Hematopoietic multipotent progenitor cell treated with erythropoietin and hydrocortisone succinate and interleukin-3 and kit ligand, for 4 days (in vitro differentiated cells): ENCODE measurements around the gene ASTN1.

Experiments
- DNase-seq: peaks from one replicate; pipeline ENCODE4 v3.0.0-alpha.2; 2015

The ASTN1 gene

DNA sequence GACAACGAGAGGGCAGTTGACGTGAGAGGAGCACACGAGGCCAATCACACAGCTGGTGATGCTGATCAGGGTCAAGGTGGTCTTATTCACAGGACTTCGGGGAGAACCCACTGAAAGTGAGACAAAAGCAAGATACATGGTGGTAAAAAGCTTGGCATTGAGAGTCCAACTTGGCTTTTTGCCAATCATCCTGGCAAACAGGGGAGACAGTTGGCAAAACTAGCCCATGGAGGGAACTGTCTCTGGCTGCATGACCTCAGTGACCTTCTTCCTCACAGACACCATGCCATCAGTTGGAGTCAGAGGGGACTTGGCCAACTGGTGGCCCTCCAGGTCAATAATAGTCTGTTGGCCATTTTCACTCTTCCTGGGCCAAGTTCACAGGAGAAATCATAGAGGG is 139.9 kb downstream of the ASTN1 start:
- DNase-seq, result no peak

DNA sequence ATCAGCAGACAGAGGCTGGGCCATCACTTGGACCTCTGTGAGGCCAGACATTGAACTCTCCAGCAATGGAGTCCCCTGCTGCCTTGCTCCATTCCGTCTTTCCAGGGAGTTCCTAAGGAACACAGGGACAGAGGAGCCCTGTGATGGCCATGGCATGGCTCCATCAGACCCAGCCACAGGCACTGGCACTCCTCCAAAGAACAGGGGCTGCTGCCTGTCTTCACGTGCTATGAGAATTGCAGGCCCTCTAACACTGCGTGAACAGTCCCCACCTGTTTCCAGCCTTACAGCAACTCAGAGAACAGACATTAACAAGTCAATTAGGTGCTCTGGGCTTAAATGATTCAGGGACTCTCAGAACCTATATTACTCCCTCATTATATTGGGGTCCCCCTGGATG is 140.8 kb downstream of the ASTN1 start:
- DNase-seq, result no peak

DNA sequence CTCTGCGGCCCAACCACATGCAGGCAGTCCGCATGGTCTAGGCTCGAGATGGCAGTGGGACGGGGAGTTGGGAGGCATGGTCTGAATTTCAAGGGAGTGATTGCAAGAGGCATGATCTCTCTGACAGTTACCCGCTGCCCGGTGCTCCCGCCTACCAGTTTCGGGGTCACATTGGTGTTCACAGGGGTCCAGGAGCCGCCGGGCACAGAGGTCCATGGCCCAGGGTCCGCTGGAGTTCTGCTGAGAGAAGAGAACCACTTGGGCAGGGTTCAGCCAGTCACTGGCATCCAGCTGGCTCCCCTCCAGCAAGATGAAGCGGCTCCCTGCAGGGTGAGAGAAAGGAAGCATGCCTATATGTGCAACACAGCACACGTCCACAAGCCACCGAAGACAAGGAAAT is 141.3 kb downstream of the ASTN1 start:
- no peak for DNase-seq

DNA sequence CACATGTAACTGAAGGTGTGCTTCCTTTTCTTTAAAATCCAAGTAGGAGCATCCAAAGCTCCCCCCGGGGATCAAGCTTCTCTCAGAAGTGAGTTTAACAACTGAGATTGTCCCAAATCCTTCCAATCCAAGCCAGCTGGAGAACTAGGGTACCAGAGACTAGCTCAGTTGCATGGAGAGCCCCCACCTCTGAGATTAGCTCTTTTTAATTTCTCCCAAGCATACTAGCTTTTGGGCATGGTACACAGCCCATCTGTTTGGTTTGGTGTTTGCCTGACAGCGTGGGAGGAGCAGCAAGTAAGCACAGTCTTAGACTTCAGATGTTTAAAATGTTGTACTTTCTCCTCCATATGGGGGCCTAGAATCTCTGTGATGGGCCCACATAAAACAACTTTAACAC is 142.8 kb downstream of the ASTN1 start:
- no peak for DNase-seq

DNA sequence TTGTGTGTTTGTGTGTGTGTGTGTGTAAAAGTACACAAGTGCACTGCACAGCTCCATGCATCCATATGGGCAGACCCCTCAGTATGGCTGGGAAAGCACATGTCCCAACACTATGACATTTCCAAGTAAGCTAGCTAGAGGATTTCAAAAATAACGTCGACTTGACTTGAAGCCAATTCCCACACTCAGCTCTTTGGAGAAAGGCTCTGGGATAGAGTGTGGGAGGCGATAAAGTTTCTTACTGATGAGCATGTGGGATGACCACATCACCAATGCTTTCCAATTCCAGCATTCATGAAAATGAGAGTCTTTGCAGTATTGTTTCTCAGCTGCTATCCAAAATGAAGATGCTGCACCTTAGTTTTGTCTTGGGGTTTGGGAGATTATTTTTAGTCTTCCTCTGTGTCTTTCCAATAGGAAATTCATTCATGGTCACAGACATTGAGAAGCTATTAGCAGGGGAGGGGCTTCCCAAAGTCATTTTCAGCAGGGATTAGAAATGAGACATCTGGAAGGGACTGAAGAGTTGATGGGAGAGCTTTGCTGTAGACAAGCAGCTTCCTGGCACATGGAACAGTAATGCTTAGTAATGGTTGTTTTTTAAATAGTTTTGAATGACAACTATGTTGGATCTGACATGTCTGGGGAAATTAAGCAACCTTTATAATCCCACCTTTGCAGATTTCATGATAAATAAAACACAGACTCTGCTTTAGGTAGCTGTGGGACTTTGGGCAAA is 143.5 kb downstream of the ASTN1 start:
- no peak for DNase-seq

DNA sequence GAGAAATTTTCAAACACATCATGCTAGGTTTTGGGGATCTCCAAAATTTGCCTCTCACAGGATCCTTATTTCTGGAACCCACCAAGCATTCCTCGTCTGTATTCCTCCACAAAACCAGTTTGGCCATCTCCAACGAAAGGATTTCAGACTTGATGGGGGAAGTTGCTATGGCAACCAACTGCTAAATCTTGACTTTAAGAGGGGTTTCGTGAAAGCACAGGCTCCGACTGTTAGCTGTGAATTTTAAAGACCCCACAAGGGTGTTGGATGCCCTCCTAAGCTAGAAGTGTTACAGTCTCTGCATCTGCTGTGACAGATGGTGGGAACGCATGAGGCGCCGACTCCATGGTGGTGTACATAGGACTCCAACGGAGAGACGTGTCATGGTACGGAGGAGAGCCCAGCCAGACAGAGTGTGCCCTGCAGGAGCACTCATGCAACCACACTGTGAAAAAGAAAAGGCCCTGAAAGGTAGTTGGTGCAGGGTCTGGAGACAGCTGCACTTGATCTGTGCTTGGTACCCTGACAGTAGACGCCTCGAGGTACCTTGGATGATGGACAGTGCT is 147.1 kb downstream of the ASTN1 start:
- DNase-seq, result no peak

DNA sequence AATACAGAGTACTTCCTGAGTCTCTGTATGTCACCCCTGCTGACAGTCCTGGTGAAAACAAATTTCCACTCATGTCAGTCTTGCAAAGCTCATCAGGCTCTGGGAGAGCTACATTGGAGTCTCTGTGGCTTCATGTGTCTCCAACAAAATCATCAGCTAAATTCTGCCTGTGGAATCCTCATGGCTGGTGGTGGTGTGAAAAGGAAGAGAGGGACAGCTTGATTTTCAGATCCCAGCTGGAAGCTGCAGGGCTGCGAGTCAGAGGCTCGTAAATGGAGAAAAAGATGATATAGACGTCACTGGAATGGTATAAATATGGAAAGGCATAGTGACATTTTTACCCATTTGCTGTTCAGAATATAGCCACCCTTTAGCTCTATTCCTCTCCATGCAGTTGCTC is 150.2 kb downstream of the ASTN1 start:
- DNase-seq, result no peak

DNA sequence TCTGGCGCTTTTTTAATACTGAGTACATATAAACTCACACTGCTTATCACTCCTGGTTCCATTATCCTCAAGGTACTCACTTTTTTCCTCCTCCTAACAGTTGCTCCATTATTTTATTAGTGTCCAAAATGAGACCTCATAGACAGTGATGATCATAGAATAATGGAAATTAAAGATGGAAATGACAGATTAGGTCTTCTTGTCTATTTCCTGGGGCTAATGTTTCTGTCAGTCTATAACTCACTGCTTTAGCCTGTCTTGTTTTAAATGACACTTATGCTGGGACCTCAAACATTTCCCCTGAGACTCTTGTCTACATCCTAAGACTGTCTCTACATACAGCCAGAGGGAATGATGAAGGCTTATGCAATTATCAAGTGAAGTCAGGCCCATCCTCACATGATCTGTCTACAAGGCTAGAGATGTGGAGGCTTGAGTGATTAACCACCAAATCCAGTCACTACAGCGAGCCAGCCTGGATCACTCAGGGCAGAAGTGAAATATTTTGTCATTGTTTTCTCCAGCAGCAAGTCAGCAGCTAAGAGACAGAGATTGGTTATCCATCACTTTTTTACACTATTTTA is 152.1 kb downstream of the ASTN1 start:
- no peak for DNase-seq

DNA sequence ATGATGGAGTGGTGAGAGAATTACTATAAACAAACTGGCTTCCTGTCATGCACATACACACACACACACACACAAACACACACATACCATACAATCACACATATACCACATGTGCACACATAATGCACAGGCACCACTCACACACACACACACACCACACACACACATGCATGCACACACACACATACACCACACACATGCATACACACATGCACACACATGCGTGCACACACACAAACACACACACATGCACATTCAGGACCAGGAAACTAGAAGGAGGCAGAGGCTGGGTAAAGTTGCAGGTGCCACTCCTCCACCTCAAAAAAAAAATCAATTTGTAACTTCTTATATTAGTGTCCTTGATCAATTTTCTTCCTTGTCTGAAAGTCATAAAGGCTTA is 153.0 kb downstream of the ASTN1 start:
- no peak for DNase-seq

DNA sequence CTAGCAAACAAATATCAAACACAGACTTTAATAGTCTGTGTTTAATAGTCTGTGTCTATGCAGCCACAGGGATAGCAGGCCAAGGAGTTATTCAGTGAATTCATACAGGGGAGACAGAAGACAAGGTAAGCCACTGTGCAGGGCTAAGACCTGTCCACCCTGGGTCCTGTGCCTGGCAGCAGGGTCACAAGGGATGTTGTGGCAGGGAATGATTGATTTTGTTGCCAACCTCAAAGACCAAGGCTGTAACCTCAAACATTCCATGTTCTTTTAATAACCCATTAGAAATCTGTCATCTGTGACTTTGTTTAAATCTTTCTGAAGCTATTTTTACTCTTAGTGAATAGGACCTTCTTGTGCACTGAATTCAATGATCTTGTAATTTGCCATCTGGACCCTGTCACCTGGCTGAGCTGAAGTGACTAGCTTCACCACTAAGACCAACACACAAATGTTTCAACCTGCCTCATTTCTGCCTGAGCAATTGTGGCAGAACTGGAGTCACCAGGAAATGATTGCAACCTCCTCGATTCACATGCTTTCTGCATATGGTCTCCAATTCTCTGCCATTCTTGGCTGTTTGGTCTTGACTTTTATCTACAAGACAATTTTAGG is 154.2 kb downstream of the ASTN1 start:
- DNase-seq, result no peak

DNA sequence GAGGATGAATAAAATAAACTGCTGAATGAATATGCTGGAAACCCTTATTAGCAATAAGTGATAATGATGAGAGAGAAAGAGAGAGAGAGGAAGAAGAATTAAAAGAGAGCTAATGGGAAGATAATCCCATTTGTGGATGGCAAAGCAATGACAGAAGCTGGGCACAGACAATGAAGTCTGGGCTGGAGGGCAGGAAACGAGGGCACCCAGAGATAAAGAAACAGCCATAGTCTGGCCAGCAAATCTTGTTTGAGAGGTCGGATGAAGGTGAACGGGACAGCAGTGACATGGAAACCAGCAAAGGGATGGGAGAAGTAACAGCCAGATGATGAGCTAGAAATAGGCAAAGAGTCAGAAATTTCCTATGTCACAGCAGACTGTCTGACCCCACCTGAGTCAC is 155.9 kb downstream of the ASTN1 start:
- no peak for DNase-seq

DNA sequence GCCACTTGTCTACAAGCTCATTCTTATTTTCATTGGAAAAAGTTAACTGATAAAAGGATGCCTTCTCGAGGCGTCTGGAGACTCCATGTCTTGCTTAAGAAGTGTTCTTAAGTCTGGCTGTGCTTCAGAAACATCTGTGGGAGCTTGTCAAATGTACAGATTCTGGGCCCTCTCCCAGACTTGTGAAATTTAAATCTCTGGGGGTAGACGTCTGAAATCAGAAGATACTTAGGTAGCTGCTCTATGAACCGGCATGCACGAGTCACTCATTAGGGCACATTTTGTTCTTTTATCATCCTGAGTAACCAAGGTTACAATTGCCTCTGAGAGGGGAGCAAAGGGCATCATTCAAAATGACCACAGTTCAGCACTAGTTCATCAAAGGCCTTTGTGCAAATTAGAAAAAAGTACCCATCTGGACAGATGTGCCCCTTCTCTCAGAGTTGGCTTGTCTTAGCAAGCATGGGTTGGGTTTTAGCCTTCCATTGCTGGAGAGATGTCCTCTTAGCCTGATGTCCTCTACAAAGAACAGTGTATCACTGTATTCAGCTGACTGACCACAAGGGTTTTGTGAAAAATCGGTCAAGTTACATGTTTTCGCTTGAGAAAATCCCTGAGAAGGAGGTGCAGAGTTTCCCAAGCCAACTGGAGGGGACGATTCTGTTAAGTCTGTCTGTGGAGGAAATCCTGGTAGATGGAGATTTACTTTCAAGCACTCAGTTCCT is 156.9 kb downstream of the ASTN1 start:
- no peak for DNase-seq

DNA sequence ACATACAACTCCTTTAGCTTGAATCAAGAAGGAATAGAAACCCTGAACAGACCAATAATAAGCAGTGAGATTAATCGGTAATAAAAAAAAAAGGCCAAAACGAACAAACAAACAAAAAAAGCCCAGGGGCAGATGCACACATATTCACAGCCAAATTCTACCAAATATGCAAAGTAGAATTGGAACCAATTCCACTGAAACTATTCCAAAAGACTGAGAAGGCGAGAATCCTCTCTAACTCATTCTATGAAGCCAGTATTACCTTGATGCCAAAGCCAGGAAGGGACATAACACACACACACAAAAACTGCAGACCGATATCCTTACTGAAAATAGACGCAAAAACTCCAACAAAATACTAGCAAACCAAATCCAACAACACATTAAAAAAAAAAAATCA is 161.6 kb downstream of the ASTN1 start:
- DNase-seq, result no peak

DNA sequence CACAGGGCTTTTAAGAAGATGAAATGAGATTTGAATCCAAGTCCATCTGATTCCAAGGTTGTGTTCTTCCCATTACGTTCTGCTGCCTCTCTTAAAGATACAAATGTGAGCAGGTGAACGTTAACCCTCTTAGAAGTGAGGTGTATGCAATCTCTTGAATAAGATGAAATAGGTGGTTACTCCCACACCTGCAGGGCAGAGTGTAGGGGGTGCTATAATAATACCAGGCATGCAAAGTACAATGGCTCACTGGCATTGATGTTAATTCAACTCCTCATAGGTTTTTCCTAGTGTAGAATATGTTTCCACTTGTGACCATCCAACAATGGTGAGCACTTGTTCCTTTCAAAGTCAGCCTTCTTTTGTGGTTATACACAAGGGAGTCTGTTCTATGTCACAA is 163.0 kb downstream of the ASTN1 start:
- DNase-seq, result no peak

DNA sequence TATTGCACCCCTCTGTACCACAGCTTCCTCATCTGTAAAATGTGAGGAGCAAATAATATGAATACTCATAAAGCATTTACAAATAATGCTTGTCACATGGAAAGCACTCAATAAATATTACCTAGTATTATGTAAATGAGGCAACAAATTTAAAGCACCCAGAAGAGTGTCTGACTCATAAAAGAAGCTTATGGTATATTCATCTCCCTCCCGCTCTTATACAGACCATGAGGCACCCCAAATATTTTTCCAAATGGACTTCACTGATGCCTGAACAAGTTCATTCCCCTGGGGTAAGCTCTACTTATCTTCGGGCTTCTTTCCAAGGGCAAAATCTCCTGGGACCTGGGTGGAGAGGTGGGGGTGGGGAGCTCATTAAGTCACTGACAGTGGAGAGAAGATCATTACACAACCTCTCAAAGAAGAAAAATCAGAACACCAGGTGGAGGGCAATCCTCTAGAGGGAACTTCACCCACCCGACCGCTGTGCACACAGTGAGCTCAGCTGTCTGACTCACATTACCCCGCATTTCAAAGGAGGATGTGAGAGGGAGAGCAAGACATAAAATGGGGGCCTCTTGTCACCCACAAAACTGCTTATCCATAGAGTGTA is 166.2 kb downstream of the ASTN1 start:
- no peak for DNase-seq

DNA sequence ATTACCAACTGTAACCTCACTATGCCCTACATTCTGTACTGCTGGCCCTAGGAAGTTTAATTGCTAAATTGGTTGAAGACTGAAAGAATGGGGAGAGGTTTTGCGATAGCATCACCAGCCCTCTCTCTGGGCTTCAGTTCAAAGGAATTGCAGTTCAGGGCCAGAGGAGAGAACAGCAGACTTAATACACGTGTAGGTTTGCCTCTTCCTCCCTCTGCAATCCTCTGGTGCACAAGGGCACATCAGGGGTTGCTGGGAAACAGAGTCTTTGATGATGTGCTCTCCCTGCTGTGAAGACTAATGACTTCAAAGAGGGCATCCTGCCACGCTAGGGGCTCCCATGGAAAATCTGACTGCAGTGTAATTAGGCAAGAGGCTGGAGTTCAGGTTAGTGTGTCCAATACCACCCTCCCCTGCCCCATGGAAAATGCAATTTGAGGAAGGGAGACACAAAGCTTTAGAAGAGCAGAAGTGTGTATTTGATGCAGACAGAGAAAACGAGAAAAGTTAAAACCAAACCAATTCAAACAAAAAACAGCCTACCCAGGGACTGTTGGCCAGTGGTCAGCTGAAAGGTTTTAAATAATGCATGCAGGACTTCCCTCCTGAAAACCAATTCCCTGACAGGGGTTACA is 167.9 kb downstream of the ASTN1 start:
- no peak for DNase-seq

DNA sequence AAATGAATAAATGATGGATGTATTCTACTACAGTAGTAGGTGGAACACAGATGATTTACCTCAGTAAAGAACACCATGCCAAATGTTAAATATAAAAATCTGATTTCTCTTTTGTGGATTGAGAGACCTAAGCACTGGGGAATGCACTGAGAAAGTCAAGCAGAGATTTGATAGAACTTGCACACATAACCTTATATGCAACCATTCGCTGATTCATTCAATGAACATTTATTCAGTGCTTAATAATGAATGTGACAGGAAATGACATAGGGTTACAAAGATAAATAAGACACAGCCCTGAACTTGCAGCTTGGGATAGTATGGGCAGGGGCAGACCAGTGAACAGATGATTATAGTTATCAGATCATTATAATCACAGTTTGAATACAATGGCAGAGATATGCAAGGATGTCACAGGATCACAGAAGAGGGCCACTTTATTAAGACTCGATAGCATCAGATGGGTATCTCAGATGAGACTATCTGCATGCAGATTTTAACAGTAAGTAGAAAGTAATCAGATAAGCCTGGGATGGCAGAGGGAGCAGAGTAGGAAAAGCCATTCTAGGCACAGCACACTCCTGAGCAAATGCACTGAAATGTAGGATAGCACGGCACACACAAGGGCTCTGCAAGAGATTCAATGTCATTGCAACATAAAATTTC is 169.4 kb downstream of the ASTN1 start:
- no peak for DNase-seq

DNA sequence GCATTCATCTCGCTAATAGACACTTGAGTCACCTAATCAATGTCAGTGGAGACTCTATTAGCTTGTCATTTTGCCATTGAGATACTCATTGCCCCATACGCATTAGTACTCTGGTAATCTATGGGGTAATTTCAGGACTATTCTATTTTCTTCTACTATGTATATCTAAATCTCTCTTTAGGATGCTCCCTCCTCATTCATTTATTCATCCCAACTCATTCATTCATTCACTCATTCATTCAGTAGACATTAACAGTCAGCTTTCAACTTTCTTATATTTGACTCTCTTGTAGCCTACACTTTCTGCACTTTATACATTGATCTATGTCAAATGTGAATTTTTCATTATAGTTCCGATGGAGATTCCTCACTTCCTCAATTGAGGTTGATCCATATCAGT is 170.9 kb downstream of the ASTN1 start:
- DNase-seq, result no peak

DNA sequence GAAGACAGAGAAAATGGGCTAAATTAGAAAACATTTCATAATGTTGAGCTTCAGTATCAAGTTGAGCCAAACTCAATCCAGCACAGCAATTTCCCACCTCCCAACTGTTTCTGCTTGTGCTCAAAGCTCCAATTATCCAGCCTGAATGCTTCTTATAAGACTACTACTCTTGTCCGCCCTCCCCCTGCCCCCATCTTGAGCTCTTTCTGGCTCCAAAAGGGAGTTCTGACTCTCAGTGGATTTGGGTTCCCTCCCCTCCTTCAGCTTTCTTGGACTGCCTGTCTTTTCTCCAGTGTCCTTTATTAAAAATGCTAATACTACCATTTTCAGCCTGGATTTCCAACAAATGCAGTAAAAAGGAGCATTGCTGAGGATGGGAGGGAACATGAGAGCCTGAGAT is 174.8 kb downstream of the ASTN1 start:
- no peak for DNase-seq

DNA sequence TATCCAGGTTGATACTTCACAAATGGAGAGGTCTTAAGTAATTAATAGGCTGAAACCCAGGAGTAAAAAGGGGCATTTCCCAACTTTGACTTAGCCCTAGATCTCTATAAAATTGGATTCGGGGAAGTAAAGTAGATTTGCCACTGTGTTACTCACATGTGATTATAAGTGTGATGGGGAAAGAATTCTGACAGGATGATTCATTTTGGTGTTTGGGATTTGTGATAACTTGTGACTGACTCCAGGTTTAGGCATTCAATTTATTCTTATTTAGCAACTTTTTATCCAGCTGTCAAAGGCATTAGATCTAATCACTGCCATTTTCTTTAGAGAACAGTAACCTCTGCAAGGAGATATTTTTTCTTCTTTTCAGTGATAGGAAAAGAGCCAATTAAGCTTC is 175.5 kb downstream of the ASTN1 start:
- no peak for DNase-seq

DNA sequence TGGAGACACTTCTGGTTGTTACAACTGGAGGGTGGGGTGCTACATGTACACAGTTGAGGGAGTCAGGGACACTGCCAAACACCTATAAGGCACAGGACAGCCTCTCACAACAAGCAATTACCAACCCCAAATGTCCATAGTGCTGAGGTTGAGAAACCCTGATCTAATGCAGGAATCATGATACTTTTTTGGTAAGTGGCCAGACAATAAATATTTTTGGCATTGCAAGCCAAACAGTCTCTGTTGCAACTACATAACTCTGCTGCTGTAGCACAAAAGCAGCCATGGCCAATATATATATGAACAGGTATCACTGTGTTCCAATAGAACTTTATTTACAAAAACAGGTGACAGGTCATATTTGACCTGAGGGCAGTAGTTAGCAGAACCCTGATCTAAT is 177.5 kb downstream of the ASTN1 start:
- no peak for DNase-seq

DNA sequence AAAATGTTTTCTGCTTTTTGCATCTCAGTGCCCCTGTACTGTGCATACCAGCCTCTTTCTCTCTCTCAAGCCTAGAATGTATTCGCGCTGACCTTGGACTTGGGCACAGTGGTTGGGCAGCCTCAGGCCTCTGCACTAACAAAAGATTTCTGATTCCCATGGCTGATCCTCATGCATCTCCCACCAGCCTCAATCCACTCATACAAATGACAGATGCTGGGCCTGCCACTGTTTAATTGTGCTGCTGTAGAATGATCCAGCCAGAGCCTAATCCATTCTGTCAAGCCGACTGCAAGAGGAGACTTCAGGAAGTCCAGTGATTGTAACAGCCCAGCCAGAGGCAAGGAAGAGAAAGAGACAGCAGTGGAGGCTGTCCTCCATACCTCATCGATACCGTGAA is 180.8 kb downstream of the ASTN1 start:
- no peak for DNase-seq
